Brain pericyte (primary cell): ENCODE measurements around the gene PIEZO1.

Experiments used
- DNase-seq: peaks from one replicate; pipeline ENCODE4 v3.0.0-alpha.2; 2012; ENCODE audit warnings: low read depth, low spot score

The PIEZO1 gene

GRCh38 chr16:88734361-88734728 is 50.7 kb downstream of the PIEZO1 start:
- DNase-seq, result no peak

GRCh38 chr16:88733630-88734360 is 51.2 kb downstream of the PIEZO1 start:
- no peak for DNase-seq

GRCh38 chr16:88732961-88733294 is 52.1 kb downstream of the PIEZO1 start:
- no peak for DNase-seq

- DNase-seq, result no peak
Observed at GRCh38 chr16:88732172-88732960, 52.7 kb downstream of the PIEZO1 start.

- no peak for DNase-seq
Observed at GRCh38 chr16:88731699-88732098, 53.3 kb downstream of the PIEZO1 start.

GRCh38 chr16:88730632-88731607 is 54.1 kb downstream of the PIEZO1 start:
- no peak for DNase-seq

- DNase-seq, result peak; percentile 48
Observed at GRCh38 chr16:88727871-88728270, 57.1 kb downstream of the PIEZO1 start.

GRCh38 chr16:88726981-88727380 is 58.0 kb downstream of the PIEZO1 start:
- no peak for DNase-seq

GRCh38 chr16:88726408-88726749 is 58.6 kb downstream of the PIEZO1 start:
- no peak for DNase-seq

GRCh38 chr16:88725609-88726407 is 59.2 kb downstream of the PIEZO1 start:
- DNase-seq, result no peak

GRCh38 chr16:88724855-88725555 is 60.0 kb downstream of the PIEZO1 start:
- DNase-seq, result no peak

GRCh38 chr16:88723911-88724310 is 61.1 kb downstream of the PIEZO1 start:
- no peak for DNase-seq

- DNase-seq, result no peak
Observed at GRCh38 chr16:88723507-88723887, 61.5 kb downstream of the PIEZO1 start.

GRCh38 chr16:88722784-88723506 is 62.1 kb downstream of the PIEZO1 start:
- DNase-seq, result no peak

GRCh38 chr16:88721815-88722755 is 62.9 kb downstream of the PIEZO1 start:
- no peak for DNase-seq

- no peak for DNase-seq
Observed at GRCh38 chr16:88721236-88721635, 63.8 kb downstream of the PIEZO1 start.

- DNase-seq, result no peak
Observed at GRCh38 chr16:88720396-88720970, 64.5 kb downstream of the PIEZO1 start.

GRCh38 chr16:88719933-88720296 is 65.1 kb downstream of the PIEZO1 start:
- no peak for DNase-seq
